HG03064 (cell line): Measurements from ENCODE around the gene COL23A1.

ENCODE experiments used
- ATAC-seq: cut with Tn5 transposase; IDR thresholded peaks from one replicate; pipeline ENCODE4 v1.9.1; 2021; ENCODE audit warnings: low read depth; ENCODE audit not compliant: unreplicated experiment

The COL23A1 gene

DNA sequence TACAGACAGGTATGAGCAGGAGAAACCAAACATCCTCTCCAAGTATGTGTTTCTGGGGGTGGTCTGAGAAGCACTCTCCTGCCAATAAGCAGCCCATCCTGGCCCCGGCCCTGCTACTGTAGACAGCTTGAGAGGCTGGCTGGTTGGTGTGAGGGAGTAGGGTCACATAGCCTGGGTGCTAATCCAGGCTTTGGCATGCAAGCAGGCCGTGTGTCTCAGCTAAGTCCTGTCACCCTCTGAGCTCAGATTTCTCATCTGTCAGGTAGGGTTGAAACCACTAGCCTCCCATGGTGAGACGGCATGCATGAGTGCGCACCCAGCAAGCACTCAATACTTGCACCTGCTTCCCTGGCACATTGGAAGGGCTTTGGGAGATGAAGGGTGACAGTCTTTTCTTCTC lies 307.8 kb downstream of the COL23A1 start:
- ATAC-seq: no peak

DNA sequence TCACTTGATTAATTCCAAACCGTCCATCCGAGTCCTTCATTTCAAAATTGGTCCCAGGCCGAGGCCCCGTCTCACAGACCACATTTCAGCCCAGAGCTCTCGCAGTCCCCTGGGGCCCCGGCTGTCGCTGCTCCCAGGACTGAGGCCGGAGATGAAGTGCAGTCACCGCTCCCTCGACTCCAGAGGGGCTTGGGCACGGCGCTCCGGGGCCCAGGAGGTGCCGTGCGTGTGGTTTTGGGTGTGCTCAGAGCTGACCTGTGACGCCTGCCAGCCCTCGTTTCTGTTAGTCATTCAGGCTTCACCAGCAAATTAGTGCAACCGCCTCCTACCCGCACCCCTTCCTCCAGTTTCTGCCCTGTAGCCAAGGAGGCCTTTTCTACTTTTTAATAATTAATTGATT lies 308.9 kb downstream of the COL23A1 start:
- ATAC-seq: no peak

DNA sequence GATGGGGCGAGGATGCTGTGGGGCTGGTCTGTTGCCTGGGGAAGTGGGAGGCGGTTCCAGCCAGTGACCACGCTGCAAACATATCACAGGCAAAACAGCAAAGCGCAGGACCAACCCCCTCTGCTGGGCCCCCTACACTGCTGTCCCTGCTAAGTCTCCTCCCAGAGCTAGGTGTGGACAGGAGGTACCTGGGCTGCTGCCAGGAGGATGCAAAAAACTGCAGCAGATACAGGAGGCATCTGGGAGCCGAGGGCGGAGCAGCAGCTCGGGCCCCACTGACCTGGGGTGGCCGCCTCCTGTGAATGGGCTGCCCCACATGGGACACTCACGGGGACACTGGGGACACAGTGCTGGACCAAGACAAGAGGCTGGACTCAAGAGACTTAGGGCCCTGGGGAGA lies 309.6 kb downstream of the COL23A1 start:
- no peak for ATAC-seq

DNA sequence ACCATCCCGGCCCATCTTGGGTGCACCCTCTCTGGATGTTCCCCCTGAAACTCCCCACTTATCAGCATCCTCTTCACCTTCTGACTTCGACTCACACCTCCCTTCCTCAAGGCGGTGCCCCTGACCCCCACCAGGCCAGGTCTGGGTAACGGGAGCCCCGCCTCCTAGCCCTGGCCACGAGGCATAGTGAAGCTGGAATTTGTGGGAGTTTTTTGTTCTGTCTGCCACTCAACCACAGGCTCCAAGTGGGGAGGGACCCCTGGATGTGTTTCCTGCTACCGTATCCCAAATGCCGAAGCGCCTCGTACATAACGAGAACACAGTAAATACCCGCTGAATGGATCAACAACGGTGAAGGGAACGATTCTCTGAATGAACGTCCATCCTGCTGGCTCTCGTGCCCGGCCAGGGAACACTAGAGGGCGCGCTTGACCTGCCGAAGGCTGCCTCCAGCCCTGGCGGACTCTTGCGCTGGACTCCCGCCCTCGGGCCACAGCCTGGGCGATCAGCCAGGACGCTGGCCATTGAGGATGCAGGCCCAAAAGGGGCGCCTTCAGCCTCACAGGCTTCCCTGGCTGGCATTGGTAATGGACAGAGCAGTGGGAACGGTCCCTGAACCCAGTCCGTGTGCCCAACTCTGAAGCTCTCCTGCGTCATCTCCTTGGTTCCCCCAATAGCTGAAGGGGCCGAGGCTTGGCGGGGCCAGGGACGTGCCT lies 310.3 kb downstream of the COL23A1 start:
- no peak for ATAC-seq

DNA sequence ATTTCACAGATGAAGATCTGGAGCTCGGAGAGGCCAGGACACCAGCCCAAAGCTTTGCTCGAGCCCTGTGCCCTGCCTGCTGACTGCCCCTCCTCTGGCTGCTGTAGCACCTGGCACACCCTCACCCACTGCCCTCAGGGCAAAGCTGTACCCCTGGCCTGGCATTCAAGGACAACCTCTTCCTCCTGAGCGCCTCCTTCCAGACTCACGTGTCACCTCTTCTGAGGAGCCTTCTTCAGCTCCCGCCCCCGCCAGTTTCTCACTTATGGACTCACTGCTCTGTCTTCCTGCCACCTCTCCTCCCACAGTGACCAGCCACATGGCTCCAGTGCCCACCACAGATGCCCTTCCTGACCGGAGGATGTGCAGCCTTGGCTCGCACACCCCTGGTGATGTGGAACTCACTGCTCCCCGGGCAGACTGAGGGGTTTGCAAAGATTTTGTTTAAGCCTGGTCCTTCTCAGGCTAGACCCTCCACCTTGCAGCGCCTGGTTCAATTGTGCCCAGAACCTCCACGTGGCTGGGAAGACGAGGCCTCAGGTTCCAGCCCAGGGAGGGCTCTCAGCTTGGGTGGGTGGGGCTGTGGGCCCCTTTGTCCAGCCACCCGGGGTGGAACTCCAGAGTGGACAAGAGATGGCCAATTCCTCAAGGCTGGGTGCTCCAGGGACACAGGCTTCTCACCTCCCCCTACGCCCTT lies 311.0 kb downstream of the COL23A1 start:
- ATAC-seq: no peak

DNA sequence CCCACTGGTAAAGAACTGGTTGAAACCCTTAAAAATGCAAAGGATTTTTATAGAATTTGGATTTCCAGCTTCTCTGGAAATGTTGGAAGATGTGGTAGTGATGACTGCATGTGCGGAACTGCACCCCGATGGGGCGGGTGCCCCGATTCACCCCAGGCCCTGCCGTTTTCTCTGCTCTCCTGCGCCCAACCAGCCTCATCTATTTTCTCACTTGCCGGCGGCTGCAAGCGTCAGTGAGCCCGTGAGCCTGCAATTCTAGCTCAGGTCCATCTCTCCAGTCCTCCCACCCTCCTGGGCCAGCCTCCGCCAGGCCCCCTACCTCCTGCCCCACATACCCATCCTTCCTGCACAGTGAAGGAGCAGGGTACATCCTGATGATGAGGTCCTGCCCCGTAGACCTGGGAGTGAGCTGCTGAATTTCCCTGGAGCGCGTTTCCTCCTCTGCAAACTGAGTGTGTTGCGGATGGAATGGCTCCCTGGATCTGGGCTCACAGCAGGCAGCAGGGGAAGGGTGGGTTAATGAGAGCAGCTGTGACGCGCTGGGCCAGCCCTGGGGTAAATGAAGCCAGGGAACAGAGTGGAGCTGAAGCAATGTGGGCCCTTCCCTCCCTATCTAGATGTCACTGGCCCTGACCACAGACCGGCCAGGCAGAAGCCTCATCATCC lies 311.7 kb downstream of the COL23A1 start:
- no peak for ATAC-seq

DNA sequence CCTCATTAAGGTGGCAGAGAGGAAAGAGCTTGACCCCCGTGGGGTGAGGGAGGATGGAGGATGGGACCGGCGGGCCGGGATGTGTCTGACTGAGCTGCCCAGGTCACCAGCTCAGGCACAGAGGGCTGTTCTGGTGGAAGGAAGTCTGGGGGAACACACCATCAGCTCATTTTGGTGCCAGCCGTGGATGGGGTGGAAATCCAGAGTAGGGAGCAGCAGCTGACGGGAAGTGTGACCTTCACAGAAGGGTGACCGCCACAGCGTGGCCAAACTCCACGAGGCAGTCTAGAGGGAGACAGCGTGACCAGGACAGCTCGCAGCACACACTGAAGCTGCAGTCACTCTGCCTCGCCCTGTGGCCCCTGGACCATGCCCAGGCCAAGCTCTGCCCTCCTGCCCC lies 312.3 kb downstream of the COL23A1 start:
- ATAC-seq: no peak

DNA sequence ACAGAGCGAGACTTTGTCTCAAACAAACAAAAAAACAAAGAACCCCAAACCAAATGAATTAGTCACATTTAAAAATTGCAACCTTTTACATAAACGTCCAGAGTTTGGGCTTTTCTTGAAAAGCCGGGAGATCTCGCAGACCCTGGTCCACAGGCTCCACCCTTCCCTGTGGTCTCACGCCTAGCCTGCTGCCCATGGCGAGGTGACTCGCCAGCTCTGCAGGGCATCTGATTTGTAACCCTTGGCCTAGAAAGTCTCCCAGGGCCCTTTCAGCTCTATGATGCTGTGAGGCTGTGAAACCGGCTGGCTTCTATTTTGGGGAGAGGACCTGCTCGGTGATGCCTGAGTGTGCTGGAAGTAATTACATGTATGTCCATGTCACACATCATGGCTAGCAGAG lies 312.8 kb downstream of the COL23A1 start:
- no peak for ATAC-seq

DNA sequence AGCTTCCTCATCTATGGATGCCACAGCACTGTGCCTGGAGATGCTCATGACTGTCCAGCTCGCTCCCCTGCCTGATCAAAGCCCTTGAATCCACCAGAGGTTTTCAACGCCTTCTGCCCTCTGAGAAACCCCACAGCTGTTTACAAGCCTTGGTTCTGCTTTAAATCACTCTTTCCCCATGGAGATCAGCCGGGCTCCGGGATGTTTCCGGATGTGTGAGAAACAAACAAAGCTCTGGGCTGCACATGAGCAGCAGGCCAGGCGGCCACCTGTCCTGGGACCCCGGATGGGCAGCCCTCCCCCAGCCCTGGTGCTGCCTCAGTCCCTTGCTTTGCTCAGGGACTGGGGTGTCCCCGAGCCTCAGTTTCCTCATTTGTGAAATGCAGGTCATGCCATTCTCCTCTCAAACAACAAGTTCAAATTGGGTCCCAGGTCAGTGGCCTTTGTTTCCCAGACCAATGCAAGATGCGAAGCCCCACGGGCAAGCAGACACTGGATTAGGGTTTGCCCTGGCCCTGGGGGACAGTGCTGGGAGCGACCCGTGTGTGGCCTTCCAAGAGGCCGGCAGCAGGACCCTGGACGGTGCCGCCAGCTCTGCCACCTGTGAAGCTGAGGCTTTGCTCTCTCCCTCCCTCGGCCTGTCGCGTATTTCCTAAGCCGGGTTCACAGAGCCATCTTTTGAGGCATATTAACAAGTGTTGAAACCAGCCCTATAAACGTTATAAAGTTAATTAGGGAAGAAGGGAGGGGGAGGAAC lies 315.2 kb downstream of the COL23A1 start:
- no peak for ATAC-seq

DNA sequence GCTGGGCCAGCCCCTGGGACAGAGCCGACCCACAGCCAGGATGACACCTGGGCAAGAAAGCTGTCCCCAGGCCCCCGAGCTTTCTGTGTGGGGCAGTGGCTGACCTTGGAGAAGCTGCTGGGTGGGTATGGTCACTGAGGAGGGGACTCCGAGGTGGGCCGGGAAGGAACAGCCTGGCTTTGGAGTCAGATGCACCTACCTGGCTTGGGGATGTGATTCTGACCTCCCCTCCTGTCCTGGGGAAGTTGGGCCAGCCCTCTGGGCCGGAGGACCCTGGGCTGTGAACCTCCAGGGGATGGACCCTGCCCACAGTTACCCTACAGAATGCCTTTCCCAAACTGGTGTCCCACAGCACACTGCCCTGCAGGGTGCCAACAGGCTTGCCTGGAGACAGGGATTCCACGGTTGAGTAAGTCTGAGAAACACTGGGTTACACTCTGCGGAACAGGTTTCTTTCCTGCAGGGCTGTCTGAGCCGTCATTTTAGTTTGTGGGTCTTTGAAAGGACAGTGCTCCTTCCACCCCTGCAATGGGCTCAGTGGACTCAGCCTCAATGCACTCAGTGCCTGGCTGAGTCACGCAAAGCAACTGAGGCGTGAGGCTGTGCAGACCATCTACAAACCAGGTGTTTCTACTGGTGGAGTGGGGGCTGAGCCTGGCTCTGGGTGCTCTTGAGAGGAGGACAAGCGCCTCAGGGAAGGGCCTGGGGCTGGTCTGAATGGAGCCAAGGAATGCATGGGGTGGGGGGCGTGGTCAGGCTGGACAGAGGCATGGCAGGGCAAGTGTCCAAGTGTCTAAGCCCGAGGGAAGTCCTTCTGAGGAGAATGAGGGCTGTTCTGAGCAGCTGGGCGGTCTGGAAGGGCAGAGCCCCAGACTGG lies 316.3 kb downstream of the COL23A1 start:
- ATAC-seq: no peak

DNA sequence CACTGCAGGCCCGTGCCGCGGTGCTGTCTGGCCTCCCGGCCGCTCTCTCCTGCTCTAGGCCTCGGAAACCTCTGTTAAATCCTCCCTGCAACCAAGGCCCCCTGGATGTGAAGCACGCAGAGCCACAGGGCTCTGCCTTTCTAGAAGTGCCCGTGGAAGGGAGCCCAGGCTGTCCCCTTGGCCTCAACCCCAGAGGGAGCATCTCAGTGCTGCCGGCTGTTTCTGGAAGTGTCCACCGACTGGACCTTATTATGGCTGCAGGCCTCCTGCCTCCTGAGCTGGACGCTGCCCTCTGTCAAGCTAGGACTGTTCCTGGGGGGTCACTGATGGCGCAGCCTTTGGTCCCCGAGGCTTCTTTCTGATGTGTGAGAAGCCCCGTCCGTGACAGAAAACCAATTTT lies 317.2 kb downstream of the COL23A1 start:
- ATAC-seq: no peak

DNA sequence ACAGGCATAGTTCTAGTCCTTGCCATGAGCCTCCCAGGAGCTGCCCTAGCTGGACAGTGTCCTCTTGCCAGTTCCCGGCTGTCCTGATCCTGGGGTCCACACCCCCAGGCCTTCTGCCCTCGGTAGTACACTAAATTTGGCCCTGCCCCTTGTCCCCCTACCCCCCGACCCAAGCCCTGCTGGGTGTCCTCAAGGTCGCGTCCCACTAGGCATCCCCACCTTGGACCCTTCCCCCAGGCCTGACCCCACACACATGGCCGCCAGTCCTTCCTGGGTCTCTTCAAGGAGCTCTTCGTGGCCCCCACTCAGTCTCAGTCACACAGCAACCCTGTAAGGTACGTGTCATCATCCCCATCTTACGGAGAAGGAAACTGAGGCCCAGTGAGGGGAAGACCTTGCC lies 317.6 kb downstream of the COL23A1 start:
- no peak for ATAC-seq

DNA sequence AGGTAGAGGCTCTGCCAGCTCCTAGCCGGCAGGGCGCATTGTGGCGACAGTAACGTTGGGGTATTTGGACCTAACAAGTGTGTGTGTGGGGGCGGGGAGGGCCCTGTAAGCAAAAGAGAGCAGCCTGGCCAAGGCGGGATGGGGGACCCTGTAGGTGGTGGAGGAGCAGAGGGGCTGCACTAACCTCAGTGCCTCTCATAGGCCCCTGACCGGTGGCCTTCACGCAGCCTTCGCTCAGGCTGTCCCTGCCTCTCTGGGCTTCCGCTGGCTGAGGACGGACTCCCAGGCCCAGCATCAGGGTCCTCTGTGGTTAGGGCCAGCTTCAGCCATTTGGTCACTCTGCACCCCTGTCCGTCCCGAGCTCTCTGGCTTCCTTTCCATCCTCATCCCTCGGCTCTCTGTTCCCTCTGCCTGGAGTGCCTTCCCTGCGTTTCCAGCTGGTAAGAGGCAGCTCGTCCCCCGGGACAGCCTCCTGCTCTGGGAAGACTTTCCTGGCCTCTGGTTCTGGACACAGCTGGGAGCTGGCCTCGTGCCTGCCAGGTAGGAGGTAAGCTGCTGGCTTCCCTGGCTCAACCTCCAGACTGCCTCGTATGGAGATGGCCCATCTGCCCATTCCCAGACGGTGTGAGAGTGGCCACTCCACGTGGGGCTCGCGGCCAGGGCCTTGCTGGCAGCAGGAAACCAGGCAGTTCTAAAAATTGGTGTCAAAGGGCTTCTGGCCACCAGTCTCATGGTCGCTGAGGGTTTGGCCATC lies 318.3 kb downstream of the COL23A1 start:
- ATAC-seq: no peak

DNA sequence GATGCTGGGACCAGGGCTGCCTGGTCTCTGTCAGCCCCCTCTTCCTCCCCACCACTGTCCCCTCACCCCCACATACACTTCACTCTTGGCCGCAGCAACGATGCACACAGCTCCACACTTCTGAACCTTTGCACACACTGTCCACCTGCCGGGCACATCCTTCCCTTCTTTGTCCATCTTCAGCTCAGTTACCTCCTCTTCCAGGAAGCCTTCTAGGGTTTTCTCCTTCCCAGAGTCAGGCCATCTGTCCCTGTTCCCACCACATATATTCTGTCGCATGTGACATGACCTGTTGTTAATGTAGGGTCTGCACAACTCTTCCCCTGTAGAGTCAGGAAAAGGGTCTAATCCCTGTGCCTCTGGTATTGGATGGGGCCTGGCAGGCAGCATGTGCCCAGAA lies 319.0 kb downstream of the COL23A1 start:
- no peak for ATAC-seq

DNA sequence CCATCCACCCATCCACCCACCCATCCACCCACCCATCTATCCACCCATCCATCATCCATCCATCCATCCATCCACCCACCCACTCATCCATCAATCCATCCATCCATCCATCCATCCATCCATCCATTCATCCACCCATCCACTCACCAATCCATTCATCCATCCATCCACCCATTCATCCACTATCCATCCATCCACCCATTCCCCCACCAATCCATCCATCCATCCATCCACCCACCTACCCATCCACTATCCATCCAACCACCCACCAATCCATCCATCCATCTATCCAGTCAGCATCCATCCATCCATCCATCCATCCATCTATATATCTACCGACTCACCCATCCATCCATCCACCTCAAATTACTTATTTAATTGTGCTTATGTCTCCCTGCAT lies 320.7 kb downstream of the COL23A1 start:
- ATAC-seq: no peak

DNA sequence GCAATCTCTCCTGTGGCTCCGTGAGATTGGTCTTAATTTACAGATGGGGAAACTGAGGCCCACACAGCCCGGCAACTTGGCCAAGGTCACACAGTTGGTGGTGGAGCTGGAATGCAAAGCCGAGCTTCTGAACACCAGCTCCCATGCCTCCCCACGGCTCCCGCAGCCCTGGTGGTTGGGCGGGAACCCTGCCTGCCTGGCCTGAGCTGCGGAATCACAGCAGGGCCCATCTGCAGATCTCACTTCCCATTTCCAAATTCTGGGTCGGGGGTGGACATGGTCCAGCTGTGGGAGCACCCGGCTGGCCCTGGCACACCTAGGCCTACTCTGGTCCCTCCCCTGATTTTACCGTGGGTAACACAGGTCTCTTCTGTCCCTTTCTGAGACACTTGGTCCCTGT lies 322.3 kb downstream of the COL23A1 start:
- no peak for ATAC-seq

DNA sequence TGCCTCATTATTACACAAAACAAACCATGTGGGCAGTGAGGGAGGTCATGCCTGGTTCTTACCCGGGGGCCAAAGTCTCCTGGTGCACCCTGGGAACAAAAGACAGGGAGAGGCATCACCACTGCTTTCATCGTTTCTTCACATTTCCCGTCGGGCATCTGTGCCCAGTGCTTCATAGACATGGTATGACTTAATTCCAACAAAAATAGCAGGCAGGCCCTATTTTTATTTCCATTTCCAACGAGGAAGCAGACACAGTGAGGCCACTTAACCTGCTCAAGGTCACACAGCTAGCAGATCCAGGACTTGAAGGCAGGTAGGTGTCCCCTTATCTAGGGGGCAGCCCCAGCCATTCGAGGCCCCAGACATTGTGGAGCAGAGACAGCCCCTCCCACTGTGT lies 322.9 kb downstream of the COL23A1 start:
- no peak for ATAC-seq

DNA sequence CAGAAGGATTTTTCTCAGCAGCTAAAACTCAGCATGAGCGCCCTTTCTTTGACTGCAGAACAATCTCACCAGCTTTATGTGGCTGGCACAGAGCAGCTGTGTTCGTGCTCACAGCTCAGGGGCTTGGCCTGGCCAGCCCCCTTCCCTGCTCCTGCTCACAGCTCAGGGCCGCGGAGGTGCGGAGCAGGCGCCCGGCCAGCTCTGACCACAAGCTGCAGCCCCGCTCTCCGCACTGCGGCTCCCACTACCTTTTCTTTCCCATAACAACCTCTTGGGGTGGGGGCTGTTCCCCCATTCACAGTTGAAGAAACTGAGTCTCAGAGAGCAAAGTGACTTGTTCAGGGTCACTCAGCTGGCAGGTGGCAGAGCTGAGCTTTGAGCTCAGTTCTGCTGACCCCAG lies 323.6 kb downstream of the COL23A1 start:
- ATAC-seq: no peak

DNA sequence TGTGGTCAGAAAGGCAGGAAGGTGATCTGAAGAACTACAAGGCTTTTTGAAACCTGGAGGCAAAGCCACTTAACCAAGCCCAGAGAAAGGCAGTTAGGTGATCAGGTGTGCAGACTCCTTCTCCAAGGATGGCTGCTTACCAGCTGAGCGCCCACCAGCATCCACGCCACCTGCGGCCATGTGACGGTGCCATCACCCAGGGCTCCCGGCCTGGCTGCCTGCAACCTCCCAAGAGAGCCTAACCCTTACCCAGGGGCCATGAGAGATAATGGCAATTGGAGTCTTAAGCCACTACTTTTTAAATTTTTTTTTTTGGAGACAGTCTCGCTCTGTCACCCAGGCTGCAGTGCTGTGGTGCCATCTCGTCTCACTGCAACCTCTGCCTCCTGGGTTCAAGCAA lies 324.4 kb downstream of the COL23A1 start:
- no peak for ATAC-seq

DNA sequence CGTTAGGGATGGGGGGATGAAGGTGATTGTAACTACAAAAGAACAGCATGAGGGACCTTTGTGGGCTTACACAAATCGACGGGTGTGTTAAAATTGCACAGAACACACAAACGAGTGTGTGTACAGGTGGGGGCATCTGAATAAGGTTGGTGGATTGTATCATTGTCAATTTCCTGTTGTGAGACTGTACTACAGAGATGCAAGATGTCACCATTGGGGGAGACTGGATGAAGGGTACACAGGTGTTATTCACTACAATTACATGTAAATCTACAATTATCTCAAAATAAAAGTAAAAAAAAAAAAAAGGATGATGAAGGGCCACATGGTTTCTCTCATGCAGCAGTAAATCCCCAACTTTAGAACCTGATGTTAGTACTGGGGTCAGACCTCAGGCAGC lies 326.1 kb downstream of the COL23A1 start:
- ATAC-seq: no peak
